Heart left ventricle (tissue), 16 donors: Measurements from ENCODE around the gene CECR2. TPM values are rescaled to one million over a fixed set of nuclear protein-coding genes. Genes with fewer than 3 reads are reported as not detected.
"Not testable (repeated sequence)": the region's sequence is repeated elsewhere in the genome, so short reads cannot be mapped to it uniquely, and the experiment has no call there.

Experiments used
- ATAC-seq, 4 donors: fragments of 200-7000 bp; cut with Tn5 transposase; one replicate each; pipeline ENCODE4 v1.9.1; 2020 to 2022; ENCODE audit warnings: moderate library complexity in 4 of 4, mild to moderate bottlenecking in 3 of 4, moderate number of reproducible peaks in 1 of 4
- DNase-seq, 5 donors: peaks; one replicate each; pipeline ENCODE4 v3.0.0-alpha.2; 2020
- H3K27ac ChIP-seq, 12 donors: fragments of 200-600 bp; sonication (generic) in 4 of 12; one replicate each; pipeline versions ENCODE4 v1.5.0 to v1.8.0; 2016 to 2022; ENCODE audit warnings: mild to moderate bottlenecking in 2 of 12
- H3K27me3 ChIP-seq, 9 donors: fragments of 200-600 bp; sonication (generic) in 2 of 9; one replicate each; pipeline versions ENCODE4 v1.5.1 to v1.8.0; 2016 to 2022; ENCODE audit warnings: mild to moderate bottlenecking in 3 of 9
- H3K36me3 ChIP-seq, 9 donors: fragments of 200-600 bp; sonication (generic) in 2 of 9; one replicate each; pipeline versions ENCODE4 v1.5.0 to v1.8.0; 2018 to 2022; ENCODE audit warnings: mild to moderate bottlenecking in 2 of 9
- H3K4me1 ChIP-seq, 12 donors: fragments of 200-600 bp; sonication (generic) in 4 of 12; one replicate each; pipeline versions ENCODE4 v1.5.0 to v1.8.0; 2016 to 2022; ENCODE audit warnings: mild to moderate bottlenecking in 3 of 12
- H3K4me3 ChIP-seq, 12 donors: fragments of 200-600 bp; sonication (generic) in 4 of 12; one replicate each; pipeline versions ENCODE4 v1.5.0 to v1.8.0; 2017 to 2022; ENCODE audit warnings: mild to moderate bottlenecking in 9 of 12, moderate library complexity in 4 of 12
- H3K9me3 ChIP-seq, 12 donors: fragments of 200-600 bp; sonication (generic) in 4 of 12; one replicate each; pipeline versions ENCODE4 v1.5.0 to v1.8.0; 2016 to 2022; ENCODE audit warnings: mild to moderate bottlenecking in 1 of 12
- POLR2A ChIP-seq, 2 donors: fragments of 450-650 bp; IDR thresholded peaks; one replicate each; pipeline ENCODE4 v1.6.1; 2017; ENCODE audit warnings: antibody characterized with exemption in 2 of 2, mild to moderate bottlenecking in 2 of 2, moderate library complexity in 2 of 2
- whole genome bisulfite sequencing, 4 donors: extraction: QIAGEN DNeasy Blood & Tissue Kit in 2 of 4; methylation state at CpG; one replicate each; pipeline versions ENCODE4 v1.1.5 to v1.1.7; 2013 to 2018; 5-methylcytosine and 5-hydroxymethylcytosine counted together
- intact Hi-C, 10 donors: fragments of 100-400 bp; cut with DNase I; formaldehyde crosslinking; loops; one replicate each; pipeline versions ENCODE4 v1.11.1 to v1.14.2; 2022
- polyA plus RNA-seq, 2 donors: library from polyadenylated mRNA; stranded (reverse); fragments of 200-250 nt; gene quantifications; one replicate each; pipeline ENCODE4 v1.2.3, GENCODE V29; 2013
- total RNA-seq, 9 donors: library from RNA; depleted of rRNA in 2 of 9; stranded (reverse); fragments of >200 nt in 2 of 9; fragmentation: NEBNext Ultra II Directional in 3 of 9; extraction: Animal tissue kit (Norgen Biotek cat#: 25700) in 3 of 9; gene quantifications; one replicate each; pipeline versions ENCODE4 v1.1.0 to v1.2.4, GENCODE V29; 2016 to 2023
- TF ChIP-seq, protein P1 (sequence below), 12 donors: fragments of 200-600 bp; sonication (generic) in 4 of 12; IDR thresholded peaks; one replicate each; pipeline versions ENCODE4 v1.5.0 to v1.8.0; 2018 to 2022; ENCODE audit warnings: antibody characterized with exemption in 12 of 12, mild to moderate bottlenecking in 5 of 12
- donor health status: ischemic (EF 13 %, LVEDD 7.1; RV severe dilation, severe dysfunction).
- donor health status: healthy with polysubstance abuse.
- donor health status: DM: no; HTN: yes; CAD: no.
- donor health status: DM: no; HTN: no; CAD: no.
- donor health status: ischemic (EF 25% LVEDD 6.9; RV normal size, moderate dysfunction).
- donor health status: ischemic (EF 25% LVEDD 5.7; RV mildly dilated, moderate dysfunction).
- donor health status: healthy.
- donor health status: DM: yes; HTN: yes; CAD: no.
- donor health status: ischemic (EF 35%, LVEDD 5.7; RV mildly dilated, moderate dysfunction).
- donor health status: nonischemic (EF 11% LVEDD 7.7; RV severe dilation, severe dysfunction).
- donor health status: DM: yes; HTN: yes; CAD: no.
- donor health status: PGD.
- donor health status: ischemic (EF 29% LVEDD 5.4; RV normal size, mild dysfunction).
- donor health status: nonischemic (EF 23%, LVEDD 6.1; RV moderate dilation, normal function).

CECR2 gene
- total and polyA plus RNA-seq, 11 donors = 3.8 to 11.6 (median 6.8) TPM

GRCh38 chr22:17418890-17419324 is 49.6 kb downstream of the CECR2 start:
- no peaks in the 10 kb centered on the region for H3K27me3 ChIP-seq
- TF ChIP-seq, protein P1, sequence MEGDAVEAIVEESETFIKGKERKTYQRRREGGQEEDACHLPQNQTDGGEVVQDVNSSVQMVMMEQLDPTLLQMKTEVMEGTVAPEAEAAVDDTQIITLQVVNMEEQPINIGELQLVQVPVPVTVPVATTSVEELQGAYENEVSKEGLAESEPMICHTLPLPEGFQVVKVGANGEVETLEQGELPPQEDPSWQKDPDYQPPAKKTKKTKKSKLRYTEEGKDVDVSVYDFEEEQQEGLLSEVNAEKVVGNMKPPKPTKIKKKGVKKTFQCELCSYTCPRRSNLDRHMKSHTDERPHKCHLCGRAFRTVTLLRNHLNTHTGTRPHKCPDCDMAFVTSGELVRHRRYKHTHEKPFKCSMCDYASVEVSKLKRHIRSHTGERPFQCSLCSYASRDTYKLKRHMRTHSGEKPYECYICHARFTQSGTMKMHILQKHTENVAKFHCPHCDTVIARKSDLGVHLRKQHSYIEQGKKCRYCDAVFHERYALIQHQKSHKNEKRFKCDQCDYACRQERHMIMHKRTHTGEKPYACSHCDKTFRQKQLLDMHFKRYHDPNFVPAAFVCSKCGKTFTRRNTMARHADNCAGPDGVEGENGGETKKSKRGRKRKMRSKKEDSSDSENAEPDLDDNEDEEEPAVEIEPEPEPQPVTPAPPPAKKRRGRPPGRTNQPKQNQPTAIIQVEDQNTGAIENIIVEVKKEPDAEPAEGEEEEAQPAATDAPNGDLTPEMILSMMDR (IDR thresholded peaks at IDR 0.05) = no peak
- no peak for TF ChIP-seq POLR2A (IDR thresholded peaks at IDR 0.05)
- 89 to 93% (median 91%) methylated on average over 21 to 27 of the region's 27 CpGs for WGBS, 4 donors
- H3K36me3 ChIP-seq = no peaks in the 10 kb centered on the region
- DNase-seq = peak in 4 of 5 donors; percentile 31 to 68 (median 66)
- H3K4me3 ChIP-seq = no peak overlapping the region
- no peaks in the 10 kb centered on the region for H3K4me1 ChIP-seq
- no peak overlapping the region for H3K27ac ChIP-seq
- H3K9me3 ChIP-seq = no peaks in the 10 kb centered on the region
- peak in 3 of 4 donors; percentile 28 to 73 (median 42) for ATAC-seq
- intact Hi-C loops = no loop called here

DNA sequence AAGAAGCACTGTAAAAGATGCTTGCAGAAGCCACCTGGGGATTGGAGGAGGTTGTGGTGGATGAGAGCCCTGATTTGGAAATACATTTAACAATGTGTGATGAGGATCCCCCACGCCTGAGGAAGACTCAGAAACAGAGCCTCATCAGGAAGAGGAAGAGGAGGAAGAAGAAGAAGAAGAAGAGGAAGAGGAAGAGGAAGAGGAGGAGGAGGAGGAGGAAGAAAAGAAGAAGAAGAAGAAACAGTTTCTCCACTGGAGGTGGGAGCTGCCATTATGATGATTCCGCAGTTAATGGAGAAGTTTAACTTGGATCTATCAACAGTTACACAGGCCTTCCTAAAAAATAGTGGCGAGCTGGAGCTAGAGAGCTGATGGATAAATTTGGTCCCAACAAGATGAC is 50.1 kb downstream of the CECR2 start:
- no peaks in the 10 kb centered on the region for H3K4me1 ChIP-seq
- no peak for TF ChIP-seq POLR2A (IDR thresholded peaks at IDR 0.05)
- TF ChIP-seq, protein P1 (IDR thresholded peaks at IDR 0.05) = no peak
- no peaks in the 10 kb centered on the region for H3K36me3 ChIP-seq
- no peaks in the 10 kb centered on the region for H3K9me3 ChIP-seq
- no peak for DNase-seq
- WGBS, 4 donors = 85 to 94% (median 91%) methylated on average over 3 of the region's 3 CpGs
- no peaks in the 10 kb centered on the region for H3K27me3 ChIP-seq
- ATAC-seq = no peak
- H3K27ac ChIP-seq = no peak overlapping the region
- no peak overlapping the region for H3K4me3 ChIP-seq
- intact Hi-C loops = no loop called here

GRCh38 chr22:17422736-17423343 is 53.6 kb downstream of the CECR2 start:
- no peak for ATAC-seq
- H3K27me3 ChIP-seq = no peaks in the 10 kb centered on the region
- intact Hi-C loops = no loop called here
- H3K9me3 ChIP-seq = no peaks in the 10 kb centered on the region
- no peak for TF ChIP-seq POLR2A (IDR thresholded peaks at IDR 0.05)
- H3K4me3 ChIP-seq = no peak overlapping the region
- no peaks in the 10 kb centered on the region for H3K36me3 ChIP-seq
- H3K27ac ChIP-seq = no peak overlapping the region
- WGBS, 4 donors = 87 to 95% (median 89%) methylated on average over 5 of the region's 5 CpGs
- no peak for DNase-seq
- no peaks in the 10 kb centered on the region for H3K4me1 ChIP-seq

DNA sequence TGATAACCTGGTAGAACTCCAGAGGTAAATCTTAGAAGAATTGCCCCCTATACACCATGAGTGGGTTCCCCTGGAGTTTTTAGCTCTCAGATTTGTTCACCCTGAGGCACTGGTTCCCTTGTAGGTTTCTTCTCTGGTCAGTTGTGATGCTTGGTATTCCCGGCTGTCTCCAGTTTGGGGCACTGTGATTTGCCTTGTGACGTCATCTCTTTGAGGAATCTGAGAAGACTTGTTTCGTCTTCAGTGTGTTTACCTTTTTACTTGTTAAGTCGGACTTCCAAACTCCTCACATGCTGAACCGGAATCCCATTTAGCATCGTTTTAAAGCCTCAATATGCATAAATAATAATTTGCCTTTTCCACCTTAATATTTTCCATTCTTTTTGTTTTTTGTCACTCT is 54.4 kb downstream of the CECR2 start:
- TF ChIP-seq POLR2A (IDR thresholded peaks at IDR 0.05) = no peak
- TF ChIP-seq, protein P1 (IDR thresholded peaks at IDR 0.05) = no peak
- Histone ChIP-seq H3K27ac (no peak overlapping the region), H3K9me3 (no peaks in the 10 kb centered on the region), H3K4me1 (no peaks in the 10 kb centered on the region), H3K36me3 (no peaks in the 10 kb centered on the region), H3K4me3 (no peak overlapping the region), H3K27me3 (no peaks in the 10 kb centered on the region)
- ATAC-seq (no peak), DNase-seq (no peak)
- intact Hi-C loops = no loop called here
- WGBS, 4 donors = 86 to 94% (median 92%) methylated on average over 6 of the region's 6 CpGs

DNA sequence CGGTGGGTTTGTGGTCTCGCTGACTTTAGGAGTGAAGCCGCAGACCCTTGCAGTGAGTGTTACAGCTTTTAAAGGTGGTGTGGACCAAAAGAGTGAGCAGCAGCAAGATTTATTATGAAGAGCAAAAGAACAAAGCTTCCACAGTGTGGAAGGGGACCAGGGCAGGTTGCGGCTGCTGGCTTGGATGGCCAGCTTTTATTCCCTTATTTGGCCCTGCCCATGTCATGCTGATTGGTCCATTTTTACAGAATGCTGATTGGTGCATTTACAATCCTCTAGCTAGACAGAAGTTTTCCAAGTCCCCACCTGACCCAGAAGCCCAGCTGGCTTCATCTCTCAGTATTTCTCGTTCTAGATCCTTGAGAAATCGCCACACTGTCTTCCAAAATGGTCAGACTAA is 58.3 kb downstream of the CECR2 start:
- H3K4me1 ChIP-seq, H3K27me3 ChIP-seq, ATAC-seq, intact Hi-C loops, H3K36me3 ChIP-seq, H3K27ac ChIP-seq, H3K4me3 ChIP-seq, DNase-seq, H3K9me3 ChIP-seq: not testable (repeated sequence)
- 77 to 93% (median 91%) methylated on average over 6 of the region's 6 CpGs for WGBS, 4 donors
